Activated CD8-positive, alpha-beta memory T cell treated with anti-CD3 and anti-CD28 coated beads for 24 hours (primary cell): Measurements from ENCODE around the gene PIKFYVE.
"Not testable (repeated sequence)": the region's sequence is repeated elsewhere in the genome, so short reads cannot be mapped to it uniquely, and the experiment has no call there.

Experiments used
- DNase-seq: peaks from one replicate; pipeline ENCODE4 v3.0.0-alpha.2; 2020

The PIKFYVE gene

GRCh38 chr2:208366215-208367127 lies 100.4 kb downstream of the PIKFYVE start:
- no peak for DNase-seq

DNA sequence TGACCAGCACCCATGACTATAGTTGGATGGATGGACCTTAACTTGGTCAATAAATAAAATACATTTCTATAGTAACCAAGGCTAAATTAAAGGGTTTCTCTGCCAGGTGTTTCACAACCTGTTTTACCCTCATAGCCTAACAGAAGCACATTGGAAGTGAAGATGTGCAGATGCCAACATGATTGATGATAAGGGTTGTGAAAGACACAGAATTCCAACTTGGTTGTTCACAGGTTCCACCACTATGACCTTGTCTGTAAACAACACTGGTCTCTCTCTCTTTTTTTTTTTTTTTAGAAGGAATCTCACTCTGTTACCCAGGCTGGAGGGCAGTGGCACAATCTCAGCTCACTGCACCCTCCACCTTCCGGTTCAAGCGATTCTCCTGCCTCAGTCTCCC lies 103.0 kb downstream of the PIKFYVE start:
- no peak for DNase-seq

DNA sequence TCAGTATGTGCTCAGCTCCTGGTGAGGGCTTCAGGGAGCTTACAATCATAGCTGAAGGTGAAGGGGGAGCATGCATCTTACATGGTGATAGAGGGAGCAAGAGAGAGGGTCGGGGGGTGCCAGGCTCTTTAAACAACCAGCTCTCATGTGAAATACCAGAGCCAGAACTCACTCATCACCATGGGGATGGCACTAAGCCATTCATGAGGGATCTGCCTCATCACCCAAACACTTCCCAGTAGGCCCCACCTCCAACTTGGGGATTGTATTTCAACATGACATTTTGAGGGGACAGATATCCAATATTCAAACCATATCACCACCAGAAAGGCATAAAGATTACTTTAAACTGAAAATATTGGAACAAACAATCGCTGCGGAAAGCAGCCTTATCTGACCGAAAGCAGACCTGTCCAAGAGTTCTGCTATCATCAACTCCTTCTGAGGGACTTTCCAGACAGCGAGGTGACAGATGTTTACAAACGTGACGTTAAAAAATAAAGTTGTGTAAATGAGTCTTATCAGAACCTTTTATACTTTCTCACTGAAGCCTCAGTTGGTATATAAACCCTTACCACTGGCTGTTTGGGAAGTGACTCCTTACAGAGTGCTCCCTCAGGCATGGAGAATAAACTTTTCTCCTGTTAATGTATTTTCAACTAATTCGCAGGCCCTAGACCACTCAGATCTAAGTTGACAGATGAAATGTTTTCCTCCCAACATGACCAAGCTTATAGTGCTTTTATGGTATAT lies 105.0 kb downstream of the PIKFYVE start:
- DNase-seq, result no peak

GRCh38 chr2:208371634-208371935 lies 105.5 kb downstream of the PIKFYVE start:
- no peak for DNase-seq

GRCh38 chr2:208373460-208374089 lies 107.5 kb downstream of the PIKFYVE start:
- no peak for DNase-seq

- no peak for DNase-seq
Measured at GRCh38 chr2:208375491-208376068, 109.5 kb downstream of the PIKFYVE start.

DNA sequence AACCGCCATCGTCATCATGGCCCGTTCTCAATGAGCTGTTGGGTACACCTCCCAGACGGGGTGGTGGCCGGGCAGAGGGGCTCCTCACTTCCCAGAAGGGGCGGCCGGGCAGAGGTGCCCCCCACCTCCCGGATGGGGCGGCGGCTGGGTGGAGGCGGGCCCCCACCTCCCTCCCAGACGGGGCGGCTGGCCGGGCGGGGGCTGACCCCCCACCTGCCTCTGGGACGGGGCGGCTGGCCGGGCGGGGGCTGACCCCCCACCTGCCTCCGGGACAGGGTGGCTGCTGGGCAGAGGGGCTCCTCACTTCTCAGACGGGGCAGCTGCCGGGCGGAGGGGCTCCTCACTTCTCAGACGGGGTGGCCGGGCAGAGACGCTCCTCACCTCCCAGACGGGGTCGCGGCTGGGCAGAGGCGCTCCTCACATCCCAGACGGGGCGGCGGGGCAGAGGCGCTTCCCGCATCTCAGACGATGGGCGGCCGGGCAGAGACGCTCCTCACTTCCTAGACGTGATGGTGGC lies 111.3 kb downstream of the PIKFYVE start:
- DNase-seq, result not testable (repeated sequence)

GRCh38 chr2:208379192-208379591 lies 113.1 kb downstream of the PIKFYVE start:
- DNase-seq, result no peak

DNA sequence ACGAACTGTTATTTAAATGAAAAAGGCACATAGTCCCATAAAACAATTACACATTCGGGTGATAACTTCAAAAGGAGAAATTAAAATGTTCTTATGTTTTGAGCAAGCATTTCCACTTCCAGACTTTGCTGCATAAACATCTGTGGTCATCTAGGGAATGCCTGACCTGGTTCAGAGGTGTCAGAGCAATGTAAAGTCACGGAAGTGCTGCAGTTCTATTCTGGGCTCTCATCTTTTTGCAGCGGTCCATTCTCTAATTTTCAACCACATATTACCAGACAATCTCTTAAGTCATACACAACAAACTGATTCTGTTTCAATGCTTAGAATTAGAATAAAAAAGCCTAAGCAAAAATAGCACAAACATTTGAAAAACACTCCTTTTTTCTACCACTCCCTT lies 118.6 kb downstream of the PIKFYVE start:
- no peak for DNase-seq

DNA sequence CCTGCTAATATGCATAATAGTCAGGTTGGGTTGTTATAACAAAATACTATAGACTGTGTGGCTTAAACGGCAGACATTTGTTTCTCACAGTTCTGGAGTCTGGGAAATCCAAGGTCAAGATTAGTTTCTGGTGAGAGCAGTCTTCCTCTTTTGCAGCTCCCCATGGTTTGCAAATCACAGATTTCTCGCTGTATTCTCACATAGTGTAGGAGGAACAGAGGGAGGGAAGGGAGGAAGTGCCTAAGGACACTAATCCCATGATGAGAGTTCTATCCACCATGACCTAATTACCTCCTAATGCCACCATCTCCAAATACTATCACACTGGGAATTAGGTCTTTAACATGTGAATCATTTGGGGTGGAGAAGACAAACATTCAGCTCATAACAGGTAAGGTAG lies 120.5 kb downstream of the PIKFYVE start:
- DNase-seq, result no peak

- no peak for DNase-seq
Measured at GRCh38 chr2:208389940-208390339, 123.9 kb downstream of the PIKFYVE start.

- DNase-seq, result no peak
Measured at GRCh38 chr2:208392300-208392699, 126.2 kb downstream of the PIKFYVE start.

GRCh38 chr2:208396796-208397195 lies 130.7 kb downstream of the PIKFYVE start:
- not testable (repeated sequence) for DNase-seq

DNA sequence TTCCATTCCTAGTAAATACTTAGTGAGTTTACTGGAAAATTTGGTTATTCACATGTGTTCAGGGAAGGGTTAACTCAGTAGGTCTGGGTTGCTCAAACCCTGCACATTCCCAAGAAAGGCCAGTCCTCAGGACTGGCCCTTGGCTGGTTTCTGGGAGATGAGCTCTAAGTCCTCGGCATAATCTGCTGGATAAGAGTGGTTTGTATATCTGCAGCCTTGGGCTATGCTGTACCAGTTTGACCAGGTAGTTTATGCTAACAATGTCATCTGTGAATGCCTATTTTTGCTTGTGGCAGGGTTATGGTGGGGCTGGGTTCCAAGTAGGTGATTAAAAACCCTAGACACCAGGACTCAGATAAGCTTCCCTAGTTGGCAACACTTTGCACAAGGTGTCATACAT lies 133.1 kb downstream of the PIKFYVE start:
- no peak for DNase-seq

DNA sequence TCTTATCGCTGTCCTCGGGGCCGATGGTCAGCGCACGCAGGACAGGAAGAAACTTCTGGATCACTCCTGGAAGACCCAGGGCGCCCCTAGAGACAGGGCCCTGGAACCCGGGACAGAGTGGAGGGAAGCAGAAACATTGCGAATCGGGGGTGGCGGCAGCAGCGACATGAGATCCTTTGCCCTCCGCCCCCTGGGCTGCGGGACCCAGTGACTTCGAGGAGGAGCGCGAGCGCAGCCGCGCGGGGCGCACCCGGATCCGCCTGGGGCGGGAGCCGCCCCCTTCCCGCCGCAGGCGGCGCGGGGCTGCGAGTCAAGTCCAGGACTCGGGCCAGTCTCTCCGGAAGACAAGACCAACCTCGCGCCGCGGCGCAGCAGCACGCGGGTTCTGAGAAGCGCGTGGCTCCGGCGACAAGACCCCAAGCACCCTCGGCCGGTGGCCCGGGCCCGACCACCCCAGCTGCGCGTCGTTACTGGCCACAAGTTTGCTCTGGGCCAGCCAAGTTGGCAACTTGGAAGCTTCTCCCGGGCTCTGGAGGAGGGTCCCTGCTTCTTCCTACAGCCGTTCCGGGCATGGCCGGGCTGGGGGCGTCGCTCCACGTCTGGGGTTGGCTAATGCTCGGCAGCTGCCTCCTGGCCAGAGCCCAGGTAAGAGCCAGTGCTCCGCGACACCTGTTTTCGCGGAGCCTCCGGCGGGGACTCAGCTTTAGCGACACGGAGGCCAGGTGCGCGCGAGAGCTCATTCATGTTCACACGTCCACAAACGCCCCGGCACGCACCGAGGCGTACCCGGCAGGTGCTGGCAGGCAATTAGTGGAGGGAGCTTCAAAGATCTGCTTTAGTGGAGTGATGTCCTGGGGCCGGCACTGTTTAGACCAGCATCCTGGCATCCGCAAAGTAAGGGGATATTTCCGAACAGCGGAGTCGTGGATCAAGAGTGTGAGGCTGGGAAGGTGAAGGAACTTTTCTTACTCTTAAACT lies 140.7 kb downstream of the PIKFYVE start, which contains the start of gene PTH2R:
TSS of gene PTH2R (plus strand) at position 319 of the 978 bp plus-strand sequence. CDS start at position 571, 252 bp downstream.
- no peak for DNase-seq

- no peak for DNase-seq
Measured at GRCh38 chr2:208407667-208408066, 141.6 kb downstream of the PIKFYVE start.
